Measurements from ENCODE around the gene TIMM23. TPM values are rescaled to one million over a fixed set of nuclear protein-coding genes. Genes with fewer than 3 reads are reported as not detected.
"Not testable (repeated sequence)": the region's sequence is repeated elsewhere in the genome, so short reads cannot be mapped to it uniquely, and the experiment has no call there.

The TIMM23 gene
- total RNA-seq (100 to 1,000 TPM in 2 of 9 donors, 10 to 100 TPM in 7; 73.9 to 111 (median 83.5) TPM), polyA plus RNA-seq (100 to 1,000 TPM; 118 to 123 TPM)
- long read RNA-seq, donor 1, transcript TIMM23-201 (7 exons, 1,222 nt): major isoform, 56 of 60 reads
- long read RNA-seq, donor 1, partial matches to known transcripts: 2 of 60 reads
- long read RNA-seq, donor 1, other reads (novel, unspliced or antisense): 2 of 60 reads
- long read RNA-seq, donor 2, transcript TIMM23-201 (7 exons, 1,222 nt): major isoform, 206 of 213 reads
- long read RNA-seq, donor 2, partial matches to known transcripts: 1 of 213 reads
- long read RNA-seq, donor 2, other reads (novel, unspliced or antisense): 6 of 213 reads
- long read RNA-seq, donor 3, transcript TIMM23-201 (7 exons, 1,222 nt): major isoform, 59 of 61 reads
- long read RNA-seq, donor 3, partial matches to known transcripts: 1 of 61 reads
- long read RNA-seq, donor 3, other reads (novel, unspliced or antisense): 1 of 61 reads

- TF ChIP-seq POLR2A (IDR thresholded peaks at IDR 0.05): peak in 1 of 2 donors; percentile 57
- not testable (repeated sequence) for H3K27me3 ChIP-seq
- WGBS, 4 donors: 0 to 1% (median 0%) methylated on average over 28 to 60 of the region's 60 CpGs
These were observed at the start of gene TIMM23 for GRCh38 chr10:45972106-45972812. TIMM23 (plus strand) TSS chr10:45972489; CDS start chr10:45972625, 136 bp downstream.

GRCh38 chr10:45926790-45927189, 45.5 kb upstream of the TIMM23 start:
- H3K27ac ChIP-seq; H3K36me3 ChIP-seq; H3K4me3 ChIP-seq; H3K27me3 ChIP-seq; intact Hi-C loops (cut with DNase I); ATAC-seq; H3K4me1 ChIP-seq; DNase-seq: not testable (repeated sequence)
- H3K9me3 ChIP-seq: peaks cover 0 to 12% (median 0%) of the 10 kb centered on the region in 12 donors
- 99 to 100% (median 100%) methylated on average over 1 of the region's 1 CpG for WGBS, 4 donors

More at GRCh38 chr10:45972106-45972812, at the start of gene TIMM23:
- peak; percentile 85 to 92 (median 90) for DNase-seq
- ATAC-seq: peak; percentile 91 to 98 (median 96)
- Histone ChIP-seq H3K4me1 (peaks cover 0 to 33% (median 22%) of the 10 kb centered on the region in 12 donors), H3K4me3 (peak within 1 kb of the TSS; percentile 69 to 91 (median 82)), H3K36me3 (peaks cover 0 to 19% (median 6%) of the 10 kb centered on the region in 9 donors), H3K27ac (peak within 1 kb of the TSS in 11 of 12 donors; percentile 66 to 86 (median 75))
- intact Hi-C loops (cut with DNase I): loop anchor here in 6 of 10 donors (10.0 kb wide), 1 partner anchor 53 kb away; no protein-coding TSS in a partner anchor
- not testable (repeated sequence) for H3K9me3 ChIP-seq

- H3K27ac ChIP-seq; H3K4me3 ChIP-seq; H3K9me3 ChIP-seq; H3K4me1 ChIP-seq; intact Hi-C loops (cut with DNase I); DNase-seq; H3K27me3 ChIP-seq; ATAC-seq: not testable (repeated sequence)
- 89 to 96% (median 92%) methylated on average over 3 to 4 of the region's 4 CpGs for WGBS, 4 donors
- H3K36me3 ChIP-seq: peaks cover 0 to 17% (median 5%) of the 10 kb centered on the region in 9 donors
These were observed 41.0 kb upstream of the TIMM23 start for GRCh38 chr10:45931305-45931704.

GRCh38 chr10:45934788-45935187, 37.5 kb upstream of the TIMM23 start:
- H3K36me3 ChIP-seq: peaks cover 0 to 25% (median 4%) of the 10 kb centered on the region in 9 donors
- DNase-seq; H3K27ac ChIP-seq; intact Hi-C loops (cut with DNase I); H3K4me1 ChIP-seq; ATAC-seq; H3K27me3 ChIP-seq; H3K9me3 ChIP-seq; H3K4me3 ChIP-seq: not testable (repeated sequence)
- 79 to 83% (median 80%) methylated on average over 3 of the region's 3 CpGs for WGBS, 4 donors

GRCh38 chr10:45939176-45939697, 33.1 kb upstream of the TIMM23 start:
- not testable (repeated sequence) for H3K4me1 ChIP-seq

GRCh38 chr10:45941196-45941595, 31.1 kb upstream of the TIMM23 start:
- DNase-seq; ATAC-seq; H3K4me1 ChIP-seq; H3K9me3 ChIP-seq; H3K27me3 ChIP-seq; H3K4me3 ChIP-seq; intact Hi-C loops (cut with DNase I); H3K27ac ChIP-seq: not testable (repeated sequence)
- no CpG with 5 or more reads among the region's 1 CpG for WGBS, 4 donors
- peaks cover 0 to 41% (median 3%) of the 10 kb centered on the region in 9 donors for H3K36me3 ChIP-seq

More at GRCh38 chr10:45939176-45939697, 33.1 kb upstream of the TIMM23 start:
- H3K4me3 ChIP-seq; H3K27ac ChIP-seq; H3K27me3 ChIP-seq; H3K9me3 ChIP-seq; intact Hi-C loops (cut with DNase I); ATAC-seq; DNase-seq: not testable (repeated sequence)
- peaks cover 0 to 31% (median 0%) of the 10 kb centered on the region in 9 donors for H3K36me3 ChIP-seq
- WGBS, 4 donors: 63 to 72% (median 68%) methylated on average over 2 of the region's 2 CpGs

GRCh38 chr10:45945476-45945875, 26.8 kb upstream of the TIMM23 start:
- H3K4me3 ChIP-seq; H3K4me1 ChIP-seq; DNase-seq; H3K27me3 ChIP-seq; H3K27ac ChIP-seq; H3K9me3 ChIP-seq; intact Hi-C loops (cut with DNase I): not testable (repeated sequence)
- WGBS, 4 donors: 51 to 72% (median 64%) methylated on average over 4 of the region's 4 CpGs
- ATAC-seq: peak in 2 of 4 donors; percentile 52 to 65
- peaks cover 0 to 63% (median 11%) of the 10 kb centered on the region in 9 donors for H3K36me3 ChIP-seq

- intact Hi-C loops (cut with DNase I); ATAC-seq; H3K27ac ChIP-seq; H3K4me1 ChIP-seq; H3K27me3 ChIP-seq; H3K9me3 ChIP-seq; H3K4me3 ChIP-seq; DNase-seq: not testable (repeated sequence)
- peaks cover 0 to 69% (median 11%) of the 10 kb centered on the region in 9 donors for H3K36me3 ChIP-seq
- WGBS, 4 donors: 93 to 98% (median 96%) methylated on average over 1 of the region's 1 CpG
These were observed 24.9 kb upstream of the TIMM23 start for GRCh38 chr10:45947363-45947762.

- intact Hi-C loops (cut with DNase I): not testable (repeated sequence)
These were observed 23.5 kb upstream of the TIMM23 start for GRCh38 chr10:45948801-45949200.

GRCh38 chr10:45954367-45954766, 17.9 kb upstream of the TIMM23 start:
- peaks cover 0 to 41% (median 12%) of the 10 kb centered on the region in 9 donors for H3K36me3 ChIP-seq
- DNase-seq; intact Hi-C loops (cut with DNase I); ATAC-seq; H3K4me3 ChIP-seq; H3K27me3 ChIP-seq; H3K27ac ChIP-seq; H3K9me3 ChIP-seq; H3K4me1 ChIP-seq: not testable (repeated sequence)
- 93 to 100% (median 94%) methylated on average over 2 to 4 of the region's 4 CpGs for WGBS, 4 donors

More at GRCh38 chr10:45948801-45949200, 23.5 kb upstream of the TIMM23 start:
- not testable (repeated sequence) for H3K9me3 ChIP-seq, H3K4me3 ChIP-seq, DNase-seq, ATAC-seq, H3K27me3 ChIP-seq, H3K4me1 ChIP-seq, H3K27ac ChIP-seq
- peaks cover 0 to 70% (median 16%) of the 10 kb centered on the region in 9 donors for H3K36me3 ChIP-seq
